ENCODE data around the gene ZNF469. TPM values are rescaled to one million over a fixed set of nuclear protein-coding genes. Genes with fewer than 3 reads are reported as not detected.

ZNF469 gene
- total and polyA plus RNA-seq, 2 of the 13 experiments (the other 11 are each of a cell fraction or from before 2014, with no cell fraction given): not detected

DNA sequence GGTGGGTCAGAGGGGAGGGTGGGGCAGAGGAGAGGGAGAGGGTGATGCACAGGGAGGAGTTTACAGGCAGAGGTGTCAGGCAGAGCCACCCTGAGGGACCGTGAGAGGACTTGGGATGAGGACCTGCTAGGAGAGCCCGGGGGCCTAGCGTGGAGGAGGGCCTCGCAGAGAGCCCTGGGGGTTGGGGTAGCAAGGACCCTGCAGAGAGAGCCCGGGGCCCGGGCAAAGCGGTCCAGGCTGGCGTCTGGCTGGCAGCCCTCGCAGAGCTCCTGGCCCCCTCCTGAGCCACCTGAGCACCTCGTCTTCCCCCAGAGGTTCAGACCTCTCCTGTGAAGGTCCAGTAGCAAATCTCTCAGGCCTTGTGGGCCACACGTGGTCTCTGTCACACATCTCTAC lies 42.0 kb upstream of the ZNF469 start:
- Histone ChIP-seq H3K9me3 (ENCODE audit: low read length) (peaks cover 7% of the 10 kb centered on the region; the same call in 1 of the 2 replicates), H3K9ac (ENCODE audit: insufficient read depth, low read depth, low read length) (no peak overlapping the region), H3K4me1 (ENCODE audit: insufficient read depth, low read length) (no peaks in the 10 kb centered on the region), H3K79me2 (ENCODE audit: insufficient read depth, low read length) (no peaks in the 10 kb centered on the region), H3K27me3 (ENCODE audit: control insufficient read depth in 1 of 2, insufficient read depth in 2 of 2, low read length in 2 of 2) (peaks cover 3 to 39% of the 10 kb centered on the region in 2 experiments; a peak in 4 of 5 replicates), H3K36me3 (replicated peaks in 1 of 2; ENCODE audit: control insufficient read depth in 1 of 2, insufficient read depth in 2 of 2, low read length in 2 of 2) (no peaks in the 10 kb centered on the region), H4K20me1 (ENCODE audit: insufficient read depth, low read length) (no peaks in the 10 kb centered on the region; the same call in 1 of the 2 replicates), H3K27ac (ENCODE audit: extremely low read length, insufficient read depth, low read length) (no peak overlapping the region), H2AFZ (ENCODE audit: low read length) (no peak overlapping the region), H3K4me3 (replicated peaks in 1 of 3; ENCODE audit: insufficient read depth in 1 of 3, low read depth in 2 of 3, low read length in 3 of 3) (no peak overlapping the region), H3K4me2 (ENCODE audit: low read depth, low read length) (no peak overlapping the region)
- FAIRE-seq: no peak
- intact Hi-C loops (cut with micrococcal nuclease; ENCODE audit: unreplicated experiment): no loop called here
- CTCF ChIA-PET (ENCODE audit: low intra/inter-chr PET ratio, low total read pairs): no interaction called here
- in situ Hi-C loops (cut with HindIII; ENCODE audit: extremely low pct_ligation_motif_present, low pct_unique_long_range_greater_than_20kb): no loop called here
- BruUV-seq (replicated peaks): no TSS peak
- TF ChIP-seq ZNF770 (CRISPR knock-in tag; IDR thresholded peaks at IDR 0.05) (no peak), FUBP1 (CRISPR knock-in tag; IDR thresholded peaks at IDR 0.05; ENCODE audit: borderline replicate concordance) (no peak), RBM39 (IDR thresholded peaks at IDR 0.05; ENCODE audit: low read depth, low read length, poor library complexity, severe bottlenecking) (no peak), ZNF292 (CRISPR knock-in tag; IDR thresholded peaks at IDR 0.05; ENCODE audit: borderline replicate concordance, low read depth) (no peak), SETDB1 (CRISPR knock-in tag; IDR thresholded peaks at IDR 0.05; ENCODE audit: borderline replicate concordance) (no peak), ZNF792 (CRISPR knock-in tag; IDR thresholded peaks at IDR 0.05) (no peak)
- WGBS (ENCODE audit: low lambda C conversion rate): 0% methylated on average over 4 of the region's 11 CpGs
- ATAC-seq: no peak; the same call in 2 of the 3 replicates
- POLR2A ChIA-PET: no interaction called here
- no peak for DNase-seq (ENCODE audit: low spot score)
